ENCODE results near the gene DGCR8.

The DGCR8 gene

DNA sequence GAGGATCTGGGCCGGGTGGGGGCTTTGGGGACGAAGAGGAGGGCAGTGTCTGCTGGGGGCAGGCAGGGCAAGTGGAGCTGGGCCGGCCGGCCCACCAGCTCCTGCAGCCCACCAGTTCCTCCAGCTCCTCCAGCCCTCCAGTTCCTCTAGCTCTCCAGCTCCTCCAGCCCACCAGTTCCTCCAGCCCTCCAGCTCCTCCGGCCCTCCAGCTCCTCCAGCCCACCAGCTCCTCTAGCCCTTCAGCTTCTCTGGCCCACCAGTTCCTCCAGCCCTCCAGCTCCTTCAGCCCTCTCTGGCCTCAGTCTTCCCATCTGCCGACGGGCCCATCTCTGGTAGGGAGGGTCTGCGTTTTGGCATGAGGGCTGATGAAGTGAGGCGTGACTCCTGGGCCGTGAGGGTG lies 80.0 kb downstream of the DGCR8 start:
- Histone ChIP-seq H3K4me3 (no peak overlapping the region), H3K36me3 (ENCODE audit: insufficient read depth, low read length) (no peaks in the 10 kb centered on the region), H3K27ac (no peak overlapping the region), H3K9ac (ENCODE audit: insufficient read length) (no peak overlapping the region), H3K9me3 (ENCODE audit: low read depth, low read length) (no peaks in the 10 kb centered on the region)
- no peak for DNase-seq (ENCODE audit: low read depth, low spot score)
- TF ChIP-seq FOXP2 (optimal IDR thresholded peaks at IDR 0.05; ENCODE audit: control extremely low read depth, extremely low read length, insufficient read depth), result no peak
- no peak for TF ChIP-seq EZH2 (IDR thresholded peaks at IDR 0.05)
- TF ChIP-seq POLR2AphosphoS5 (IDR thresholded peaks at IDR 0.05; ENCODE audit: borderline replicate concordance, low read depth, low read length), result no peak
